Activated naive CD8-positive, alpha-beta T cell treated with anti-CD3 and anti-CD28 coated beads, Interleukin-2, amount 10 ng/mL, durations not matched to agents 7 days and 5 days (primary cell): ENCODE data around the gene C10orf120. TPM values are rescaled to one million over a fixed set of nuclear protein-coding genes. Genes with fewer than 3 reads are reported as not detected.

Experiments
- ATAC-seq: fragments of 150-1000 bp; cut with Tn5 transposase; one replicate; pipeline ENCODE4 v1.10.0; 2021; ENCODE audit warnings: low read depth, moderate library complexity
- POLR2A ChIA-PET: fragments of 350-600 bp; sonication (Branson Sonifier 250); formaldehyde crosslinking; loops from one replicate; lab custom pipeline; 2021; ENCODE audit warnings: antibody characterized with exemption; lab: Charles Lee
- DNase-seq: peaks from one replicate; pipeline ENCODE4 v3.0.0; 2021
- H3K27ac Mint-ChIP-seq: one replicate; pipeline ENCODE4 v1.8.0; 2022; ENCODE audit warnings: mild to moderate bottlenecking, mixed read lengths
- H3K27me3 Mint-ChIP-seq: one replicate; pipeline ENCODE4 v1.8.0; 2022; ENCODE audit warnings: mild to moderate bottlenecking, moderate library complexity, mixed read lengths
- H3K36me3 Mint-ChIP-seq: one replicate; pipeline ENCODE4 v1.8.0; 2021; ENCODE audit warnings: mild to moderate bottlenecking, mixed read lengths
- H3K4me1 Mint-ChIP-seq: one replicate; pipeline ENCODE4 v1.8.0; 2021; ENCODE audit warnings: mixed read lengths
- H3K4me3 Mint-ChIP-seq: one replicate; pipeline ENCODE4 v1.8.0; 2022; ENCODE audit warnings: mild to moderate bottlenecking, moderate library complexity, mixed read lengths
- H3K9me3 Mint-ChIP-seq: one replicate; pipeline ENCODE4 v1.8.0; 2021; ENCODE audit warnings: mixed read lengths
- total RNA-seq, 2 experiments: library from RNA; stranded (reverse); gene quantifications; one replicate each; pipeline ENCODE4 v1.2.3, GENCODE V29; 2021

Gene C10orf120
- total RNA-seq, 2 experiments from 2014 or later = not detected

DNA sequence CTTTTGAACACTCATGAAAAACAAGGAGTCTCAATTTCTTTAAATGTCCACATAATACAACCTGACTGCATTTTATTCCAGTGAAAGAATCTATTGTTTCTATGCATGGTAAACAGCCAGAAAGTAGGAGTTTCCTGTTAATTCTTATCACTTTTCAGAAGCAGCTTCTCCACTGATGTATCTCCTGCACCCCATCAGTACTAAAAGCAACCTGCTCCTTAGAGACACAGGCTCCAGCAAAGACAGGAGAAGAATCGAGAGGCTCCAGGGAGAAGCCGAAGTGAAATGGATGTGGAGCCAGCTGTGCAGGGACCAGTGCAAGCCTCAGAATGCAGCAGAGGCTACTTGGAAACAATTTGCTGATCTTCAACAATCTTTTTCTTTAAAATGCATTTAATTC is 16.4 kb upstream of the C10orf120 start:
- no peak overlapping the region for H3K27ac Mint-ChIP-seq
- POLR2A ChIA-PET = no interaction called here
- DNase-seq = no peak
- no peak for ATAC-seq
- no peak overlapping the region for H3K4me3 Mint-ChIP-seq
- peaks cover 28% of the 10 kb centered on the region for H3K27me3 Mint-ChIP-seq
- H3K36me3 Mint-ChIP-seq = no peaks in the 10 kb centered on the region
- no peaks in the 10 kb centered on the region for H3K9me3 Mint-ChIP-seq
- H3K4me1 Mint-ChIP-seq = peaks cover 4% of the 10 kb centered on the region

DNA sequence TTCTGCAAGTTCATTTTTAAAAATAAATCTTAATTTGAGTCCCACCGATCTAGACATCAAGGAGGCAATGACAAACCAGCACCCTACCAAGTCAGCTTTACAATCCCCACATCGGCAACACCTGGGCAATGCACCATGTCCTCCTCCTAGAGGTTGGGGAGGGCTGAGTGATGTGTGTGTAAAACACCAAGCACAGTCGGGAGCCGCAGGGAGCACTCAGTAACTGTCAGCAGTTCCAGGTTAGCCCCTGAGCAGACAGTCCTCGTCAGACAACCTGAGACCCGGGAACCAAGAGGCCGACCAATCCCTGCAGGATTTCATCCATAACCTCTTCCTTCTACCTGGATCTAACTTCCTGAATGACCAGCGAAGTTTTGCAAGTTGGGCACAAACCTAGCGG is 15.9 kb upstream of the C10orf120 start:
- H3K9me3 Mint-ChIP-seq = no peaks in the 10 kb centered on the region
- peaks cover 4% of the 10 kb centered on the region for H3K4me1 Mint-ChIP-seq
- ATAC-seq (no peak), DNase-seq (no peak)
- no peak overlapping the region for H3K27ac Mint-ChIP-seq
- no peaks in the 10 kb centered on the region for H3K36me3 Mint-ChIP-seq
- H3K4me3 Mint-ChIP-seq = no peak overlapping the region
- POLR2A ChIA-PET = no interaction called here
- peaks cover 26% of the 10 kb centered on the region for H3K27me3 Mint-ChIP-seq

DNA sequence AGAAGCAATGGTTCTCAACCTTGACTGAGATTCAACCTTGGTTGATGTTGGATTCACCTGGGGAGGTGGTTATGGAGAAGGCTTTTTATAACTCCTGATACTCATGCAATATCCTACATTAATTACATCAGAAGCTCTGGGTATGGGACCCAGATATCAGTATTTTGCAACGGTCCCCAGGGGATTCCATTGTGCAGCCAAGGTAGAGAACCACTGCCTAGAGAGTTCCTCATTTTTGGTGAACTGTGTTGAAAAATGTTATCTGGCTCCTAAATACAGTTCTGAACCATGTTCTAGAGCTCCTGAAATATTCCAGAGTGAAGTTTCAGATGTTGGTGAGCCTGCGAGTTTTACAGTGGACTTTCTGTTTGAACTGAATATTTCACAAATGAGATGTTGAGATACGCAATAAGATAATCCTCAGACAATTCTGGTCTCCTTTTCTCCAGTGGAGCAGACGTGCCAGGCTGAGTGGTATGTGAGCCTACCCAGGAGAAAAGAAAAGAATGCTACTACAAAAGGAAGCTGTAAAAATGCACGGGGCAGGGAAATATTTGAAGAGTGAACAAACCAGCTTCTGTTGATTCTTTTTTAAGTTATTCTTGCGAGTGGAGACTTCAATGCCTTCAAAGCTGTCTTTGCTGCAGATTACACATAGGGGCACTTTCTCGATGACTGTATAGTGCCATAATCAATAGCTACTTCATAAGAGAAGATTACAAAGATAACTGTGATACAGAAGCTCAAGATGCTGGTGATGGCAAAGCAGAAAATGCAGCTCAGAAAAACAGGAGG is 13.6 kb upstream of the C10orf120 start:
- POLR2A ChIA-PET = no interaction called here
- no peak for ATAC-seq
- Mint-ChIP-seq H3K27ac (no peak overlapping the region), H3K36me3 (no peaks in the 10 kb centered on the region), H3K27me3 (peaks cover 30% of the 10 kb centered on the region), H3K4me3 (no peak overlapping the region), H3K9me3 (no peaks in the 10 kb centered on the region), H3K4me1 (peaks cover 4% of the 10 kb centered on the region)
- DNase-seq = no peak

DNA sequence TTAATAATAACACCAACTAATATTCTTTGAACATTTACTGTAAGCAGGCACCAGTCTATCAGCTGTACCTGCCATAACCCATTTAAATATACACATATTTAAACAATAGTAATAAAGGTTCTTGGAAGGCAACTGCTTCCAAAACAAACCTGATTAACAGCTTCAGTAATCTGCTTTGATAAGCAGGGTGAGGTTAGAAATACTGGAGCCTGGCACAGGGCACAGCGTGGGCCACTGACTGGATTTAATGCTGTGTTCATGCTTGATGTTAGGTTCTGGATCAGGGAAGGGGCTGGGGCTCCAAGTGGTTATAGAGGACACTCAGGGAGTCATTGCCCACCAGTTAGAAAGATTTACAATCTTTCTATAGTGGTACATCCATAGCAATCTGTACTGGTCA is 10.9 kb upstream of the C10orf120 start:
- H3K4me1 Mint-ChIP-seq = peaks cover 3% of the 10 kb centered on the region
- H3K36me3 Mint-ChIP-seq = no peaks in the 10 kb centered on the region
- H3K4me3 Mint-ChIP-seq = no peak overlapping the region
- no peak for ATAC-seq
- POLR2A ChIA-PET = no interaction called here
- DNase-seq = no peak
- no peaks in the 10 kb centered on the region for H3K9me3 Mint-ChIP-seq
- H3K27ac Mint-ChIP-seq = no peak overlapping the region
- peaks cover 38% of the 10 kb centered on the region for H3K27me3 Mint-ChIP-seq

DNA sequence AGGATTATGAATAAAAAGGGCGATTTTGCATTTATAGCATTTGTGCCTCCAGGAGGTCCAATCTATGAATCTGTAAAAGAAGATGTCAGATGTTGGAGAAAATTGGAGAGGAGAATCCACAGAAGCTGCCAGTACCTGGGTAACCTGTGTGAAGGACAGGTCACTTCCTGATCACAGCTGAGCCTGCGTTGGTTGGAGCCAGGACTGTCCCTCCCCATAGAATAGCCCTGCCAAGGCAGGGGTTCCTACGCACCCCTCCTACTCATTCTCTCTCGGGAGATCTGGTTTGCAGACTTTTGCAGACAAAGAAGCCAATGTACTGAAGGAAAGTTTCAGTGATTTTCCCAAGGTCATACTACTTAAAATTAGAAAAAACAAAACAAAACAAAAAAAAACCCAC is 10.3 kb upstream of the C10orf120 start:
- H3K4me3 Mint-ChIP-seq = no peak overlapping the region
- POLR2A ChIA-PET = no interaction called here
- H3K9me3 Mint-ChIP-seq = no peaks in the 10 kb centered on the region
- H3K4me1 Mint-ChIP-seq = peaks cover 3% of the 10 kb centered on the region
- peaks cover 32% of the 10 kb centered on the region for H3K27me3 Mint-ChIP-seq
- no peaks in the 10 kb centered on the region for H3K36me3 Mint-ChIP-seq
- DNase-seq = no peak
- H3K27ac Mint-ChIP-seq = no peak overlapping the region
- no peak for ATAC-seq

DNA sequence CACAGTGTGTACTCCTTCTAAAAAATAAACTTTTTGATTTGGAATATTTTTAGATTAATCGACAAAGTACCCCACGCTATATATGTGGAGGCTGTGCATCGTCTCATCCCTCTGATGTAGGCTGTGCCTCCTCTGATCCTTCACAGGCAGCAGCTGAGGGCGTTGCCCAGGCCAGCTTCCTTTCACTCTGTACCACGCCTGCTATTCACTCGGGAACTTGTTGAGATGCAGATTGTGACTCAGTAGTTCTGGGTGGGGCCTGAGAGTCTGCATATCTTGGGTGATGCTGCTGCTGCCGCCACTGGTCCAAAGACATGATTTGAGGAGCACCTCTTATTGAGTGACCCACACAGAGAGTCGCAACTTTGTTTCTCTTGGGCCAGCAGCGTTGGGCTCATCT is 7.9 kb upstream of the C10orf120 start:
- POLR2A ChIA-PET = no interaction called here
- H3K4me1 Mint-ChIP-seq = peaks cover 3% of the 10 kb centered on the region
- no peaks in the 10 kb centered on the region for H3K36me3 Mint-ChIP-seq
- peaks cover 26% of the 10 kb centered on the region for H3K27me3 Mint-ChIP-seq
- no peaks in the 10 kb centered on the region for H3K9me3 Mint-ChIP-seq
- ATAC-seq (no peak), DNase-seq (no peak)
- H3K27ac Mint-ChIP-seq = no peak overlapping the region
- no peak overlapping the region for H3K4me3 Mint-ChIP-seq

DNA sequence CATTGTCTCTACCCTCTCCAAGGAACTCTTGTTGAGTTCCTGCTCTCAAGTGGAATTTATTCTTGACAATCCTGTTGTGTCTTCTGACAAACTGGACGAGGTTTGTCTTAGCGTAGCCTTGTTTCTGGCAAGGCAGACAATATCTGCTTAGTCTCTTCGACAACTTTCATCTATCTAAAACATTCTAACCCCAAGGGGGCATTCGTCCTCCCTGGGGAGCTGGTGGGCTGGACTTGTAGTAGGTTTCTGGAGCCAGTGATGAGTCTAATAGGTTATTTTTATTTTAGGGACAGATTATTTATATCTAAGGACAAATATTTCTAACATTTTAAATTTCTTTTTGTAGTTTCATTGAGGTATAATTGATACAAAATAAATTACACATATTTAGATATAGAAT is 7.3 kb upstream of the C10orf120 start:
- no peak for ATAC-seq
- POLR2A ChIA-PET = no interaction called here
- peaks cover 28% of the 10 kb centered on the region for H3K27me3 Mint-ChIP-seq
- H3K4me3 Mint-ChIP-seq = no peak overlapping the region
- DNase-seq = no peak
- H3K27ac Mint-ChIP-seq = no peak overlapping the region
- no peaks in the 10 kb centered on the region for H3K36me3 Mint-ChIP-seq
- no peaks in the 10 kb centered on the region for H3K9me3 Mint-ChIP-seq
- peaks cover 3% of the 10 kb centered on the region for H3K4me1 Mint-ChIP-seq

DNA sequence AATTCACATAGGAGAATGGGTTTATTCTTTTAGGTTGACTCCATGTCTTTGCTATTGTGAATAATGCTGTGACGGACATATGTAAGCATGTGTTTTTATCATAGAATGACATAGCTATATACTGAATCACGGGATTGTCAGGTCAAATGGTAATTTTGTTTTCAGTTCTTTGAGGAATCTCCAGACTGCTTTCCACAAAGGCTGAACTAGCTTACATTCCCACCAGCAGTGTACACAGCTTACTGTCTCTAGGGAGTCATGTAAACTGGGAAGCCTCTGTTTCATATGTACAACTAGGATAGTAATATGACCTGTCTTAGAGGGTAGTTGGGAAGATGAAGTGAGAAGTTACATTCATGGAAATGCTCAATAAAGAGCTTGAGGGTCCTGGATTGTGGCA is 6.8 kb upstream of the C10orf120 start:
- Mint-ChIP-seq H3K36me3 (no peaks in the 10 kb centered on the region), H3K9me3 (no peaks in the 10 kb centered on the region), H3K4me1 (peaks cover 3% of the 10 kb centered on the region), H3K4me3 (no peak overlapping the region), H3K27ac (no peak overlapping the region), H3K27me3 (peaks cover 28% of the 10 kb centered on the region)
- POLR2A ChIA-PET = no interaction called here
- DNase-seq = no peak
- no peak for ATAC-seq

DNA sequence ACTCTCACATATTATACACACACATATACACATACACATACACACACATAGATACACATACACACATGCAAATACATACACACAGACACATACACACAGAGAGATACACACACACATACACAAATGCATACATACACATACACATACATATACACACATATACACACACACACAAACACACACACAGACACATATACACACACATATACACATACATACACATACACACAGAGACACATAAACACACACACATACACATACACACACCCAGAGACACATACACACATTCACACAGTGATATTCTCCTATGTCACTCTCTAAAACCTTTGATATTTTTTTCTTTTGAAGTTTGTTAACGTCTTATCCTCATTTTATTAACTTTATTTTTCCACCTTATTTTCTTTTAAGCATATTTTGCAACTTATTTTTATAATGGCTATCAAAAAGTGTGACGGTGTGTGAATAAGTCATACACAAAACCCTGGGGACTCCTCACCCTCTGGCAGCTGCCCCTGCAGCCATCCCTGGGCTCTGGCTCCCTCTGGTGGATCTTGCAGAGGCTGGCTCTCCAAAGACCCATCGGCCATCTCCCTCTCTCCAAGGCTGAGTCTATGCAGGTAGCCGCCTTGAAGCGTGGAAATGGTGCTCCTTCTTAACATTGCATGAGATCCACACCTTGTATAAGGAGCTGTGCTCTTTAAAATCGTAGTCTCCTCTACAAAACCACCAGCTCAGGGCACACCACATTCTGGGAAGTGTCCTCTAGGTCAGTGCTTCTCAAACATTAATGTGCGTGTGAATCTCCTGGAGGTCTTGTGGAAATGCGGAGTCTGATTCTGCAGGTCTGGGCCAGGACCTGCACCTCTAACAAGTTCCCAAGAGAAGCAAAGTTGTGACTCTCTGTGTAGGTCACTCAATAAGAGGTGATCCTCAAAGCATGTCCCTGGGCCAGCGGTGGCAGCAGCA is 4.1 kb upstream of the C10orf120 start:
- no peak overlapping the region for H3K27ac Mint-ChIP-seq
- ATAC-seq = peak; percentile 58
- H3K36me3 Mint-ChIP-seq = no peaks in the 10 kb centered on the region
- POLR2A ChIA-PET = no interaction called here
- H3K9me3 Mint-ChIP-seq = no peaks in the 10 kb centered on the region
- H3K27me3 Mint-ChIP-seq = peaks cover 17% of the 10 kb centered on the region
- peaks cover 3% of the 10 kb centered on the region for H3K4me1 Mint-ChIP-seq
- peak; percentile 58 for DNase-seq
- H3K4me3 Mint-ChIP-seq = no peak overlapping the region

DNA sequence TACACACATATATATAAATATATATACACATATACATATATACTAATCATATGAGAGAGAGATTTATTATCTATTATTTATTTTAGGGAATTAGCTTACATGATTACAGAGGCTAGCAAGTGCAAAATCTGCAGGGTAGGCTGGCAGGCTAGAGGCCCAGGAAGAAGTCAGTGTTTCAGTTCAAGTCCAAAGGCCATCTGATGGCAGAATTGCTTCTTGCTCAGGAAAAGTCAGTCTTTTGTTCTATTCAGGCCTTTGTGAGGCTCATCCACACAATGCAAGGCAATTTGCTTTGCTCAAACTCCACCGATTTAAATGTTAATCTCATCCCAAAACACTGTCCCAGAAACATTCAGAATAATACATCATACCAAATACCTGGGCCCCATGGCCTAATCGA is 2.6 kb upstream of the C10orf120 start:
- DNase-seq = no peak
- Mint-ChIP-seq H3K27me3 (peaks cover 5% of the 10 kb centered on the region), H3K27ac (no peak overlapping the region), H3K9me3 (no peaks in the 10 kb centered on the region), H3K4me3 (no peak overlapping the region), H3K36me3 (no peaks in the 10 kb centered on the region), H3K4me1 (no peaks in the 10 kb centered on the region)
- no peak for ATAC-seq
- POLR2A ChIA-PET = no interaction called here

DNA sequence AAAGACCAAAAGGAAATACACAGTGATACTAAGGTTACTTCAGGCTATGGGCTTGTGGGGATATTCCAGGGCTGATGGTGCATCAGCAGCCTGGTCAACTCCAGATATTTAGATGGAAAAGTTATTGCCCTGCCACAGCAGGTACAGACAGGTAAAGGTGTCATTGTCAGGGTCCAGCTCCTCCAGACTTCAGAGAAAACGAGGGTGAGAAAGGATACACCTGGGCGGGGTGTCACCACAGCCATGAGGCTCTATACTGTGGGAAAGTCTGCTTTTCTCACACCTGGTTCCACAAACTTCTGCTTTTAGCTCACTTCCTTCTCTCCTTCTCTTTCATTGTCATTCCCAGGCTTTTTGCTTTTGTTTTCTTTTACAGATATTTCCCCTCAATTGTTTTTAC is 2.0 kb upstream of the C10orf120 start:
- H3K9me3 Mint-ChIP-seq = no peaks in the 10 kb centered on the region
- ATAC-seq = no peak
- H3K27me3 Mint-ChIP-seq = peaks cover 6% of the 10 kb centered on the region
- DNase-seq = no peak
- no peaks in the 10 kb centered on the region for H3K36me3 Mint-ChIP-seq
- no peaks in the 10 kb centered on the region for H3K4me1 Mint-ChIP-seq
- POLR2A ChIA-PET = no interaction called here
- H3K27ac Mint-ChIP-seq = no peak overlapping the region
- H3K4me3 Mint-ChIP-seq = no peak overlapping the region

DNA sequence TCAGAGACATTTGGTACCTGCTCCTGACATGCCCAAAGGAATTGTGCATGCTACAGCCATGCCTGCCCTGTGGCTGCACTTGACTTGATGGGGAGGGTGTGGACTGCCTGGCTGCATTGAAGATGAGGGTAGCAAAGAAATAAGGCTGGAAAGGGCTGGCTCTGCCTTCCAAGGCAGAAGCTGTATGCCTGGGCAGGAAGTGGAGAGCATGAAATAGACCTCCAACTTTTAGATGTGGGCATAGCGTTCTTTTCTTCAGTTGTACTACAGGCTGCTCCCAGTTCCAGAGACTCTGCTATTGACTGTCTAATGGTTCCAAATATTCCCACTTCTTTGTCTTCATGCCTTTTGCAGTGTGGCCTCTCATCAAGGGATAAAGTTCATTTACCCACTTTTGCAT is 3.0 kb downstream of the C10orf120 start:
- Mint-ChIP-seq H3K36me3 (no peaks in the 10 kb centered on the region), H3K27ac (no peak overlapping the region), H3K27me3 (peaks cover 18% of the 10 kb centered on the region), H3K4me3 (no peak overlapping the region), H3K9me3 (no peaks in the 10 kb centered on the region), H3K4me1 (no peaks in the 10 kb centered on the region)
- ATAC-seq (no peak), DNase-seq (no peak)
- POLR2A ChIA-PET = no interaction called here

DNA sequence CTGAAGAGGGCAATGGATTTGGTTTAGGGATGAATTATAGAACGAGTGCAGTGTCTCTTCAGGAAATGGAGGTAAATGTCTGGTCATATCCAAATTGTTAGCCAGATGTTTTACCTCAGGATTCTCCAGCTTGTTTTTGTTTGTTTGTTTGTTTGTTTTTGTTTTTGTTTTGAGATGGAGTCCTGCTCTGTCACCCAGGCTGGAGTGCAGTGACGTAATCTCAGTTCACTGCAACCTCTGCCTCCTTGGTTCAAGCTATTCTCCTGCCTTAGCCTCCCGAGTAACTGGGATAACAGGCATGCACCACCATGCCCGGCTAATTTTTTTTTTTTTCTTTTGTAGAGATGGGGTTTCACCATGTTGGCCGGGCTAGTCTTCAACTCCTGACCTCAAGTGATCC is 6.9 kb downstream of the C10orf120 start:
- Mint-ChIP-seq H3K9me3 (no peaks in the 10 kb centered on the region), H3K36me3 (no peaks in the 10 kb centered on the region), H3K4me1 (no peaks in the 10 kb centered on the region), H3K4me3 (no peak overlapping the region), H3K27me3 (peaks cover 18% of the 10 kb centered on the region), H3K27ac (no peak overlapping the region)
- POLR2A ChIA-PET = no interaction called here
- DNase-seq (no peak), ATAC-seq (no peak)
